Breast epithelium (tissue), 4 donors: ENCODE data around the gene ANKRD17. TPM values are rescaled to one million over a fixed set of nuclear protein-coding genes. Genes with fewer than 3 reads are reported as not detected.

ENCODE experiments used
- DNase-seq, 2 donors: peaks; one replicate each; pipeline ENCODE4 v3.0.0-alpha.2; 2019; ENCODE audit warnings: low spot score in 2 of 2
- H3K27ac ChIP-seq, 2 donors: fragments of 200-600 bp; sonication (generic) in 1 of 2; one replicate each; pipeline ENCODE4 v1.5.1; 2016 to 2019; ENCODE audit warnings: mild to moderate bottlenecking in 1 of 2
- H3K27me3 ChIP-seq, 2 donors: fragments of 200-600 bp; sonication (generic) in 1 of 2; one replicate each; pipeline versions ENCODE4 v1.5.1 to v1.6.0; 2017 to 2019; ENCODE audit warnings: control low read depth in 1 of 2, mild to moderate bottlenecking in 1 of 2
- H3K36me3 ChIP-seq: fragments of 200-600 bp; one replicate; pipeline ENCODE4 v1.5.1; 2019
- H3K4me1 ChIP-seq, 2 donors: fragments of 200-600 bp; sonication (generic); one replicate each; pipeline ENCODE4 v1.5.1; 2016 to 2019; ENCODE audit warnings: control low read depth in 1 of 2
- H3K4me3 ChIP-seq, 3 donors: fragments of 200-600 bp; sonication (generic); 1 replicate in 2 of 3; 2 replicates in 1 of 3; pipeline ENCODE4 v1.5.1; 2016 to 2019; ENCODE audit warnings: mild to moderate bottlenecking in 3 of 3, moderate library complexity in 2 of 3
- H3K9me3 ChIP-seq, 2 donors: fragments of 200-600 bp; sonication (generic) in 1 of 2; one replicate each; pipeline ENCODE4 v1.5.1; 2016 to 2019; ENCODE audit warnings: control low read depth in 1 of 2
- CTCF ChIP-seq, 3 donors: fragments of 450-650 bp; IDR thresholded peaks; one replicate each; pipeline ENCODE4 v1.5.1; 2016 to 2017; ENCODE audit warnings: antibody characterized with exemption in 3 of 3, mild to moderate bottlenecking in 3 of 3, moderate library complexity in 3 of 3
- POLR2A ChIP-seq: fragments of 450-650 bp; IDR thresholded peaks from one replicate; pipeline ENCODE4 v1.6.1; 2016; ENCODE audit warnings: antibody characterized with exemption, mild to moderate bottlenecking, moderate library complexity
- POLR2AphosphoS5 ChIP-seq, 3 donors: sonication (generic); formaldehyde crosslinking; IDR thresholded peaks; one replicate each; pipeline ENCODE4 v1.6.1; 2017; ENCODE audit warnings: antibody characterized with exemption in 3 of 3
- intact Hi-C: fragments of 100-400 bp; cut with DNase I; formaldehyde crosslinking; loops from one replicate; pipeline ENCODE4 v1.15.1; 2023; ENCODE audit warnings: low total_unique reads
- total RNA-seq, 3 donors: library from RNA; depleted of rRNA; stranded (reverse); fragments of >200 nt; gene quantifications; one replicate each; pipeline ENCODE4 v1.1.0, GENCODE V29; 2016

Gene ANKRD17
- total RNA-seq, 3 donors from 2014 or later, result 53.0 to 81.4 (median 69.2) TPM

GRCh38 chr4:73090738-73091137 is 167.9 kb downstream of the ANKRD17 start:
- Histone ChIP-seq H3K27ac (no peak overlapping the region), H3K36me3 (peaks cover 4% of the 10 kb centered on the region), H3K27me3 (no peaks in the 10 kb centered on the region), H3K9me3 (no peaks in the 10 kb centered on the region), H3K4me3 (no peak overlapping the region), H3K4me1 (no peaks in the 10 kb centered on the region)
- DNase-seq, result no peak
- intact Hi-C loops, result no loop called here
- no peak for TF ChIP-seq POLR2AphosphoS5 (IDR thresholded peaks at IDR 0.05)
- TF ChIP-seq CTCF (IDR thresholded peaks at IDR 0.05), result no peak

GRCh38 chr4:73087871-73088270 is 170.7 kb downstream of the ANKRD17 start:
- TF ChIP-seq POLR2A (no peak), POLR2AphosphoS5 (IDR thresholded peaks at IDR 0.05) (no peak), CTCF (IDR thresholded peaks at IDR 0.05) (no peak)
- no peaks in the 10 kb centered on the region for H3K27me3 ChIP-seq
- intact Hi-C loops, result no loop called here
- no peak overlapping the region for H3K27ac ChIP-seq
- peaks cover 8% of the 10 kb centered on the region for H3K36me3 ChIP-seq
- no peak for DNase-seq
- no peaks in the 10 kb centered on the region for H3K4me1 ChIP-seq
- no peaks in the 10 kb centered on the region for H3K9me3 ChIP-seq
- H3K4me3 ChIP-seq, result no peak overlapping the region

GRCh38 chr4:73086095-73086868 is 172.3 kb downstream of the ANKRD17 start:
- H3K4me3 ChIP-seq, result no peak overlapping the region
- H3K4me1 ChIP-seq, result no peaks in the 10 kb centered on the region
- peaks cover 8% of the 10 kb centered on the region for H3K36me3 ChIP-seq
- intact Hi-C loops, result no loop called here
- DNase-seq, result no peak
- H3K27me3 ChIP-seq, result no peaks in the 10 kb centered on the region
- TF ChIP-seq POLR2AphosphoS5 (IDR thresholded peaks at IDR 0.05), result no peak
- no peak for TF ChIP-seq CTCF (IDR thresholded peaks at IDR 0.05)
- no peak for TF ChIP-seq POLR2A
- no peaks in the 10 kb centered on the region for H3K9me3 ChIP-seq
- no peak overlapping the region for H3K27ac ChIP-seq

GRCh38 chr4:73080789-73081188 is 177.8 kb downstream of the ANKRD17 start:
- H3K4me3 ChIP-seq, result no peak overlapping the region
- H3K4me1 ChIP-seq, result no peaks in the 10 kb centered on the region
- no peak overlapping the region for H3K27ac ChIP-seq
- intact Hi-C loops, result no loop called here
- peaks cover 8% of the 10 kb centered on the region for H3K36me3 ChIP-seq
- DNase-seq, result no peak
- no peaks in the 10 kb centered on the region for H3K27me3 ChIP-seq
- TF ChIP-seq POLR2A, result no peak
- no peaks in the 10 kb centered on the region for H3K9me3 ChIP-seq

GRCh38 chr4:73075832-73076231 is 182.8 kb downstream of the ANKRD17 start:
- Histone ChIP-seq H3K36me3 (peaks cover 3% of the 10 kb centered on the region), H3K4me3 (no peak overlapping the region), H3K27me3 (no peaks in the 10 kb centered on the region), H3K27ac (no peak overlapping the region), H3K9me3 (no peaks in the 10 kb centered on the region), H3K4me1 (no peaks in the 10 kb centered on the region)
- intact Hi-C loops, result no loop called here
- no peak for TF ChIP-seq POLR2AphosphoS5 (IDR thresholded peaks at IDR 0.05)
- no peak for DNase-seq

GRCh38 chr4:73070074-73070390 is 188.6 kb downstream of the ANKRD17 start:
- no peaks in the 10 kb centered on the region for H3K36me3 ChIP-seq
- H3K4me3 ChIP-seq, result peak overlapping the region; percentile 66 to 78 (median 70)
- TF ChIP-seq POLR2AphosphoS5 (IDR thresholded peaks at IDR 0.05), result no peak
- no peak for TF ChIP-seq POLR2A
- no peak for TF ChIP-seq CTCF (IDR thresholded peaks at IDR 0.05)
- no peaks in the 10 kb centered on the region for H3K27me3 ChIP-seq
- no peaks in the 10 kb centered on the region for H3K4me1 ChIP-seq
- intact Hi-C loops, result no loop called here
- DNase-seq, result no peak
- H3K9me3 ChIP-seq, result no peaks in the 10 kb centered on the region
- peak overlapping the region; percentile 86 to 94 for H3K27ac ChIP-seq
